ENCODE data around the gene EFCAB11. TPM values are rescaled to one million over a fixed set of nuclear protein-coding genes. Genes with fewer than 3 reads are reported as not detected.

EFCAB11 gene
- total and polyA plus RNA-seq, 2 experiments from 2014 or later, result 7.2 to 10.8 TPM

DNA sequence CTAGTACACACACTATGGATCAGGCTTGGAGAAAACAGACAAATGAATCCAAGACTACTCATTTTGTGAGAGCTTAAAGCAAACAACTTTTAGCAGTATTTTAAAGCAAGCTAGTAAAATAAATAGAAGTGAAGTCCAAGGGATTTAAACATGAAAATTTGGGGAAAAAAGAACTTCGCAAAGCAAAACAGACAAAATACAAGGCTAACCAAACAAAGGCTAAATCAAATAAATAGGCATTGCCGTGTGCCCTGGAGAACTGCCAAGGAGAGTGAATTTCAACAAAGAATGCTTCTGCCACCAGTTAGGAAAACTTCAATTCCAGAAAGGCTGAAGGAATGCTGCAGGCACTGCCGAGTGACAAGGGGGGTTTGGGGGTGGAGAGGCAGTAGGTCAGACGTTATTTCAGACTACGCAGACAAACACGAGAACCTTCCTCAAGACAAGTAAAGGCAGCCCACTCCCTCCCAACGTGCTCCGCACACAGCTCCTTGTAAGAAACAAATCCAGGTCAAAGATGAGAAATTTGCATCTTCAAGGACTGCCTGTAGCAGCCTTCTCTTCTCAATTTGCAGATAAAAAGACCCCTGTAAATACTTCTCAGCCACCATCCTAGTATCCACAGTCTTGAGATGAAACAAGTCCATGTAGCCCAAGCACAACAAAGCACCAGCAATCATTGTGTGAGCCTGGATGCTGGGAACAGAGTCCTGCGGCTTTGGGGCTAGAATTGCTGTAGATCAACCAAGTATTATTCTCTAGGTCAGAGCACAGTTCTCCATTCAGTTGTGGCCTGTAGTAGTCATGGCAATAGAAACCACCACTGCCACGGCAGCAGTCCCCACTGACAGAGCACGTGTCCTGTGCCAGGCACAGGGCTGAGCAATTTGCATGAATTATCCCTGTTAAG is 43.3 kb downstream of the EFCAB11 start:
- no peaks in the 10 kb centered on the region for H3K27me3 ChIP-seq
- WGBS (ENCODE audit: low lambda C conversion rate, missing lambda C conversion rate), result 26% methylated on average over 11 of the region's 11 CpGs
- TF ChIP-seq EZH2 (IDR thresholded peaks at IDR 0.05; ENCODE audit: borderline replicate concordance) (no peak), EZH2phosphoT487 (IDR thresholded peaks at IDR 0.05; ENCODE audit: low read depth, severe bottlenecking, unreplicated experiment) (no peak)
- TF ChIP-seq, protein P1, sequence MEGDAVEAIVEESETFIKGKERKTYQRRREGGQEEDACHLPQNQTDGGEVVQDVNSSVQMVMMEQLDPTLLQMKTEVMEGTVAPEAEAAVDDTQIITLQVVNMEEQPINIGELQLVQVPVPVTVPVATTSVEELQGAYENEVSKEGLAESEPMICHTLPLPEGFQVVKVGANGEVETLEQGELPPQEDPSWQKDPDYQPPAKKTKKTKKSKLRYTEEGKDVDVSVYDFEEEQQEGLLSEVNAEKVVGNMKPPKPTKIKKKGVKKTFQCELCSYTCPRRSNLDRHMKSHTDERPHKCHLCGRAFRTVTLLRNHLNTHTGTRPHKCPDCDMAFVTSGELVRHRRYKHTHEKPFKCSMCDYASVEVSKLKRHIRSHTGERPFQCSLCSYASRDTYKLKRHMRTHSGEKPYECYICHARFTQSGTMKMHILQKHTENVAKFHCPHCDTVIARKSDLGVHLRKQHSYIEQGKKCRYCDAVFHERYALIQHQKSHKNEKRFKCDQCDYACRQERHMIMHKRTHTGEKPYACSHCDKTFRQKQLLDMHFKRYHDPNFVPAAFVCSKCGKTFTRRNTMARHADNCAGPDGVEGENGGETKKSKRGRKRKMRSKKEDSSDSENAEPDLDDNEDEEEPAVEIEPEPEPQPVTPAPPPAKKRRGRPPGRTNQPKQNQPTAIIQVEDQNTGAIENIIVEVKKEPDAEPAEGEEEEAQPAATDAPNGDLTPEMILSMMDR (IDR thresholded peaks at IDR 0.05; ENCODE audit: poor library complexity), result no peak
- no peaks in the 10 kb centered on the region for H3K9me2 ChIP-seq (replicated peaks; ENCODE audit: insufficient read depth)
- no peaks in the 10 kb centered on the region for H3K79me2 ChIP-seq
- H3K9me3 ChIP-seq (ENCODE audit: low read depth), result no peaks in the 10 kb centered on the region
- H3K27ac ChIP-seq, result peak overlapping the region; percentile 87
- peak; percentile 58 for DNase-seq (ENCODE audit: low spot score)
- H3K36me3 ChIP-seq (replicated peaks; ENCODE audit: insufficient read depth, low read depth), result no peaks in the 10 kb centered on the region
- H2AFZ ChIP-seq, result peak overlapping the region; percentile 4
- H4K20me1 ChIP-seq (ENCODE audit: insufficient read depth, poor library complexity, severe bottlenecking), result no peaks in the 10 kb centered on the region
- peak overlapping the region; percentile 5 for H3K4me3 ChIP-seq
- peak overlapping the region; percentile 66 for H3K4me2 ChIP-seq
- H3K4me1 ChIP-seq (ENCODE audit: insufficient read depth), result peaks cover 25% of the 10 kb centered on the region

DNA sequence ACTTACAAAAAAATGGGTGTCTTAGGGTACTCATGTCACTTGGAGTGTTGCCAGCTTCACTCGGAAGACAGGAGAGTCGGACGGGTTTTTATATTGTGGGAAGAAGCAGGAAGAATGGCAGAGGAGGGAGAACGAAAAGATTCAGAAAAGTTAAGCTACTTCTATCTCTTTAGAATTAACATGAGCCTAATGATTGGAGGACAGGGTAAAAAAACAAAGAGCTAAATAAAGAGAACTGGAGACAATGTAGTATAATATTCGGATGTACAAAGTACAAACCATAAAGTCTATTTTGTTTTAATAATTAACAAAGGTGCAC is 43.9 kb downstream of the EFCAB11 start:
- TF ChIP-seq, protein P1 (IDR thresholded peaks at IDR 0.05; ENCODE audit: poor library complexity), result no peak
- TF ChIP-seq EZH2phosphoT487 (IDR thresholded peaks at IDR 0.05; ENCODE audit: low read depth, severe bottlenecking, unreplicated experiment) (no peak), EZH2 (IDR thresholded peaks at IDR 0.05; ENCODE audit: borderline replicate concordance) (no peak)
- H3K36me3 ChIP-seq (replicated peaks; ENCODE audit: insufficient read depth, low read depth), result no peaks in the 10 kb centered on the region
- peak overlapping the region; percentile 87 for H3K27ac ChIP-seq
- peak; percentile 30 for DNase-seq (ENCODE audit: low spot score)
- no peaks in the 10 kb centered on the region for H3K79me2 ChIP-seq
- 34% methylated on average over 5 of the region's 5 CpGs for WGBS (ENCODE audit: low lambda C conversion rate, missing lambda C conversion rate)
- H3K9me3 ChIP-seq (ENCODE audit: low read depth), result no peaks in the 10 kb centered on the region
- H3K4me3 ChIP-seq, result peak overlapping the region; percentile 5
- H3K4me1 ChIP-seq (ENCODE audit: insufficient read depth), result peaks cover 25% of the 10 kb centered on the region
- H3K9me2 ChIP-seq (replicated peaks; ENCODE audit: insufficient read depth), result no peaks in the 10 kb centered on the region
- H2AFZ ChIP-seq, result peak overlapping the region; percentile 4
- H3K4me2 ChIP-seq, result peak overlapping the region; percentile 66
- H3K27me3 ChIP-seq, result no peaks in the 10 kb centered on the region
- no peaks in the 10 kb centered on the region for H4K20me1 ChIP-seq (ENCODE audit: insufficient read depth, poor library complexity, severe bottlenecking)

DNA sequence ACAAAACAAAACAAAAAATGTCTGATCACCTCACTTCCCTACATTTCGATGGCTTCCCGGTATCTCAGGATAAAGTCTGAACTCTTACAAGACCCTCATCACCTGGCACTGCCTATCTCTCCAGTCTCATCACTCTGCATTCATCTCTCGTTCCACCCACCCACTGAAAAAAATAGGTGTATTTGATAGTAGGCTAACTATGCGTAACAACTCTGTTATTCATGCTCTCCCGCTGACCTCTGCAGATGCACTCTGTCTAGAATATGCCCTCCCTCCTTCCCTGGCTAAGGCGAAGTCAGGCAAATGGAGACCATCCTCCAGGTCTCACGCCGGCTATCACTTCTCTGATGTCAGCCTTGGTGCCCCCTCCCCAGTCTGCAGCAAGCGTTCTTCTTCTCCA is 44.9 kb downstream of the EFCAB11 start:
- Histone ChIP-seq H3K79me2 (no peaks in the 10 kb centered on the region), H3K4me3 (no peak overlapping the region), H3K9me2 (replicated peaks; ENCODE audit: insufficient read depth) (no peaks in the 10 kb centered on the region), H3K4me1 (ENCODE audit: insufficient read depth) (peaks cover 25% of the 10 kb centered on the region), H3K27ac (peak overlapping the region; percentile 87), H3K36me3 (replicated peaks; ENCODE audit: insufficient read depth, low read depth) (no peaks in the 10 kb centered on the region), H3K4me2 (peak overlapping the region; percentile 66), H3K27me3 (no peaks in the 10 kb centered on the region), H3K9me3 (ENCODE audit: low read depth) (no peaks in the 10 kb centered on the region), H4K20me1 (ENCODE audit: insufficient read depth, poor library complexity, severe bottlenecking) (no peaks in the 10 kb centered on the region), H2AFZ (no peak overlapping the region)
- TF ChIP-seq EZH2phosphoT487 (IDR thresholded peaks at IDR 0.05; ENCODE audit: low read depth, severe bottlenecking, unreplicated experiment) (no peak), EZH2 (IDR thresholded peaks at IDR 0.05; ENCODE audit: borderline replicate concordance) (no peak)
- TF ChIP-seq, protein P1 (IDR thresholded peaks at IDR 0.05; ENCODE audit: poor library complexity), result no peak
- 97% methylated on average over 9 of the region's 9 CpGs for WGBS (ENCODE audit: low lambda C conversion rate, missing lambda C conversion rate)
- DNase-seq (ENCODE audit: low spot score), result no peak

Measured in hepatocyte (in vitro differentiated cells).